ENCODE measurements around the gene WAC.

DNA sequence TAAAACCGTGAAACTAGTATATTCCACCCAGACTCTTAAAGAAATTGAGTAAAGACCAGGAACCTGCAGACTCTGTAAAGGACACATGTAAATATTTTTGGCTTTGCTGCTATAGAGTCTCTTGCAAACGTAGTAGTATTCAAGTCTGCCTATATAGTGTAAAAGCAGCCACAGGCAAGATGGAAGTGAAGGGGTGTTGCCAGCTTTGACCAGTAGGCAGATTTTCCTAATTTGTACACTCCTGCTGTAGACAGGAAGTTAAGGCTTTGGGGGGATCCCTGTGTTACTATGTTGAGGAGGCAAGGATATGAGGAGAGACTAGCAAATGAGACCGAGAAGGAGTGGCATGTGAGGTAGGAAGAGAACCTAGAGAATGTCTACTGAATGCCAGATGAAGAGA, 27.7 kb downstream of the WAC start:
- TF ChIP-seq REST (IDR thresholded peaks at IDR 0.05) (no peak), POLR2A (IDR thresholded peaks at IDR 0.05; ENCODE audit: low read length) (no peak), CHD2 (IDR thresholded peaks at IDR 0.05; ENCODE audit: low read length, partially characterized antibody) (no peak), MAX (IDR thresholded peaks at IDR 0.05) (no peak), ZC3H11A (IDR thresholded peaks at IDR 0.05) (no peak), KDM1A (IDR thresholded peaks at IDR 0.05; ENCODE audit: low read depth) (no peak), EP300 (IDR thresholded peaks at IDR 0.05) (no peak), JUNB (IDR thresholded peaks at IDR 0.05) (no peak), RAD21 (conservative IDR thresholded peaks at IDR 0.05 in 1 of 2, IDR thresholded peaks at IDR 0.05 in 1 of 2) (no peak), CBX2 (IDR thresholded peaks at IDR 0.05; ENCODE audit: borderline replicate concordance, low read depth) (no peak)
- TF ChIP-seq, protein P1, sequence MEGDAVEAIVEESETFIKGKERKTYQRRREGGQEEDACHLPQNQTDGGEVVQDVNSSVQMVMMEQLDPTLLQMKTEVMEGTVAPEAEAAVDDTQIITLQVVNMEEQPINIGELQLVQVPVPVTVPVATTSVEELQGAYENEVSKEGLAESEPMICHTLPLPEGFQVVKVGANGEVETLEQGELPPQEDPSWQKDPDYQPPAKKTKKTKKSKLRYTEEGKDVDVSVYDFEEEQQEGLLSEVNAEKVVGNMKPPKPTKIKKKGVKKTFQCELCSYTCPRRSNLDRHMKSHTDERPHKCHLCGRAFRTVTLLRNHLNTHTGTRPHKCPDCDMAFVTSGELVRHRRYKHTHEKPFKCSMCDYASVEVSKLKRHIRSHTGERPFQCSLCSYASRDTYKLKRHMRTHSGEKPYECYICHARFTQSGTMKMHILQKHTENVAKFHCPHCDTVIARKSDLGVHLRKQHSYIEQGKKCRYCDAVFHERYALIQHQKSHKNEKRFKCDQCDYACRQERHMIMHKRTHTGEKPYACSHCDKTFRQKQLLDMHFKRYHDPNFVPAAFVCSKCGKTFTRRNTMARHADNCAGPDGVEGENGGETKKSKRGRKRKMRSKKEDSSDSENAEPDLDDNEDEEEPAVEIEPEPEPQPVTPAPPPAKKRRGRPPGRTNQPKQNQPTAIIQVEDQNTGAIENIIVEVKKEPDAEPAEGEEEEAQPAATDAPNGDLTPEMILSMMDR (IDR thresholded peaks at IDR 0.05) = no peak
- TF ChIP-seq, protein P2, sequence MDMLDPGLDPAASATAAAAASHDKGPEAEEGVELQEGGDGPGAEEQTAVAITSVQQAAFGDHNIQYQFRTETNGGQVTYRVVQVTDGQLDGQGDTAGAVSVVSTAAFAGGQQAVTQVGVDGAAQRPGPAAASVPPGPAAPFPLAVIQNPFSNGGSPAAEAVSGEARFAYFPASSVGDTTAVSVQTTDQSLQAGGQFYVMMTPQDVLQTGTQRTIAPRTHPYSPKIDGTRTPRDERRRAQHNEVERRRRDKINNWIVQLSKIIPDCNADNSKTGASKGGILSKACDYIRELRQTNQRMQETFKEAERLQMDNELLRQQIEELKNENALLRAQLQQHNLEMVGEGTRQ (IDR thresholded peaks at IDR 0.05) = no peak
- TF ChIP-seq, protein P3, sequence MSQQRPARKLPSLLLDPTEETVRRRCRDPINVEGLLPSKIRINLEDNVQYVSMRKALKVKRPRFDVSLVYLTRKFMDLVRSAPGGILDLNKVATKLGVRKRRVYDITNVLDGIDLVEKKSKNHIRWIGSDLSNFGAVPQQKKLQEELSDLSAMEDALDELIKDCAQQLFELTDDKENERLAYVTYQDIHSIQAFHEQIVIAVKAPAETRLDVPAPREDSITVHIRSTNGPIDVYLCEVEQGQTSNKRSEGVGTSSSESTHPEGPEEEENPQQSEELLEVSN (IDR thresholded peaks at IDR 0.05; ENCODE audit: borderline replicate concordance, low read depth) = no peak
